Gastrocnemius medialis (tissue), 4 donors: ENCODE data around the gene DHDH. TPM values are rescaled to one million over a fixed set of nuclear protein-coding genes. Genes with fewer than 3 reads are reported as not detected.

Experiments
- ATAC-seq, 2 donors: fragments of 150-250 bp; one replicate each; pipeline ENCODE4 v1.9.1; 2016
- DNase-seq, 2 donors: peaks; one replicate each; pipeline ENCODE4 v3.0.0-alpha.2; 2019
- H3K27ac ChIP-seq, 4 donors: fragments of 200-600 bp; sonication (generic); 1 replicate in 1 of 4; 2 replicates in 3 of 4; pipeline ENCODE4 v1.5.1; 2016 to 2018; ENCODE audit warnings: mild to moderate bottlenecking in 2 of 4, moderate library complexity in 1 of 4
- H3K27me3 ChIP-seq, 3 donors: fragments of 200-600 bp; sonication (generic) in 2 of 3; 1 replicate in 1 of 3; 2 replicates in 2 of 3; pipeline versions ENCODE4 v1.5.1 to v1.6.0; 2016 to 2019; ENCODE audit warnings: mild to moderate bottlenecking in 1 of 3, moderate library complexity in 1 of 3
- H3K36me3 ChIP-seq, 2 donors: fragments of 200-600 bp; sonication (generic) in 1 of 2; one replicate each; pipeline ENCODE4 v1.5.1; 2017 to 2018
- H3K4me1 ChIP-seq, 2 donors: fragments of 200-600 bp; sonication (generic) in 1 of 2; one replicate each; pipeline ENCODE4 v1.5.1; 2016 to 2017; ENCODE audit warnings: mild to moderate bottlenecking in 2 of 2
- H3K4me3 ChIP-seq, 4 donors: fragments of 200-600 bp; sonication (generic) in 3 of 4; 1 replicate in 1 of 4; 2 replicates in 3 of 4; pipeline ENCODE4 v1.5.1; 2016 to 2019; ENCODE audit warnings: mild to moderate bottlenecking in 2 of 4
- H3K9me3 ChIP-seq, 3 donors: fragments of 200-600 bp; sonication (generic) in 2 of 3; 1 replicate in 1 of 3; 2 replicates in 2 of 3; pipeline ENCODE4 v1.5.1; 2016 to 2019
- CTCF ChIP-seq, 5 experiments: fragments of 450-650 bp in 3 of 5; fragments of 200-600 bp in 2 of 5; sonication (generic) in 2 of 5; IDR thresholded peaks in 4 of 5; conservative IDR thresholded peaks in 1 of 5; 1 replicate in 4 of 5; 2 replicates in 1 of 5; pipeline ENCODE4 v1.5.1; 2016 to 2019; ENCODE audit warnings: antibody characterized with exemption in 5 of 5, mild to moderate bottlenecking in 3 of 5, moderate library complexity in 3 of 5
- POLR2A ChIP-seq, 2 donors: fragments of 450-650 bp; IDR thresholded peaks; one replicate each; pipeline ENCODE4 v1.6.1; 2017; ENCODE audit warnings: antibody characterized with exemption in 2 of 2, mild to moderate bottlenecking in 2 of 2, moderate library complexity in 2 of 2
- in situ Hi-C, 4 donors: fragments of 200-750 bp; cut with MboI; loops; one replicate each; pipeline versions ENCODE4 v1.15.0 to v1.8.0; 2017; ENCODE audit warnings: low sequenced_read_pairs in 4 of 4
- intact Hi-C: fragments of 100-400 bp; cut with DNase I; formaldehyde crosslinking; loops from one replicate; pipeline ENCODE4 v1.15.1; 2023; ENCODE audit warnings: low total_unique reads
- total RNA-seq, 4 donors: library from RNA; depleted of rRNA; stranded (reverse); fragments of >200 nt; gene quantifications; one replicate each; pipeline versions ENCODE4 v1.1.0 to v1.2.3, GENCODE V29; 2016

The DHDH gene
- total RNA-seq, 4 donors from 2014 or later: not detected

DNA sequence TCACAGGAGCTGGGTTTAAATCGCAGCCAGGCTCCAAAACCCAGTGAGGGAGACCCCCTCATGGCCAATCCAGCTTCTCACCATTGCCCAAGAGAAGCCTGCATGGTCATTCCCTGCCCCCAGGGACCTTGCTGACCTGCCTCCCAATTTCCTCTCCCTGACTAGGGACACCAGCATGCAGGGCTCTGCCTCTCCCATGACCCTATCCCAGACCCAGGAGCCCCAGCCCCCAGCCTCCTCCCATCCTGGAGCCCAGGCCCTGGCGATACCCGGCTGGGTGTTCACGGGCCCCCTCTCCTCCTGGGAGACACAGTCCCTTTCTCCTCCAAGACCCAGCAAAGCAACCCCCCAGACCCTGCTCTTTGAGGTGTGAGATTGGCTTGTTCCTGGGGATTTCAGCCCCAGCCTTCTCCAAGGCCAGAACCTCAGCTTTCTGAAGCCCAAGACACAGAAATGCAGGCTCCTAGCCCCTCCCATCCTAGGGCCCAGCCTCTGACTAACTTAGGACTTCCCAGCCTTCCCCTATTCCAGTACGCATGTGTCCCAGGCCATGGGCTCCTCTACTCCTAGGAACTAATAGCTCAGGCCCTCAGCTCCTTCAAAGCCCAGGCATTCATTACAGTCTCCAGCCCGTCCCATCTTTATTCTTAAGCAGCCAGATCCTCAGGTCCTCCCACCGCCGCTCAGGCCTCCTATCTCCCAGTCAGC, 58.5 kb downstream of the DHDH start:
- no peaks in the 10 kb centered on the region for H3K27me3 ChIP-seq
- in situ Hi-C loops: no loop called here
- peak; percentile 27 to 49 for ATAC-seq

DNA sequence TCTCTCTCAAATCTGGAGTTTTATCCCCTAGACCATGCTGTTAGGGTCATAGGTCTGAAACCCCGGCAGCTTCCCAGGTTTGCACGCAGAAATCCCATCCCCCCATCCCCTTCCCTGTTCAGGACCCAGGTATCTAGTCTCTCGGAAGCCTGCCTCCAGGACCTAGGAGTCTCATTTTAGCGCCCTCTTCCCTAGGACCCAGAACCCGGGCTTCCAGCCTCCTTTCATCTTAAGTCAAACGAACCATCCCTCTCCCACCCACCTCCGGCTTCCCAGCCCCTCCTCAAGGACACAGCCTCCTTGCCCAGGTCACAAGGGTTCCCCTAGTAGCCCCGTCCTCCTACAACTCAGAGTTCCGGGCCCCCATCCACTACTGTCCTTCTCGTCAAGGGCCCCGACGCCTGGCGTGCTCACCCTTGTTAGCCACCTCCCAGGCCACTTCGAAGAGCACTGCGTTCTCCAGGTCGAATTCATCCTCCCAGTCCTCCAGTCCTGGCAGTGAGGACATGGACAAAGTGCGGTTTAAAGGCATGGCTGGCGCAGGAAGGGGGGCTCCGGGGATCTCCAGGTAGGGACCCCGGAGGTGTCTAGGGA, 59.2 kb downstream of the DHDH start:
- no peaks in the 10 kb centered on the region for H3K9me3 ChIP-seq
- H3K27me3 ChIP-seq: no peaks in the 10 kb centered on the region
- H3K4me1 ChIP-seq: peaks cover 51% of the 10 kb centered on the region in 2 donors
- ATAC-seq (peak in 1 of 2 donors; percentile 2), DNase-seq (no peak)
- peak overlapping the region; percentile 93 to 100 (median 99) for H3K27ac ChIP-seq
- in situ Hi-C loops: no loop called here
- H3K4me3 ChIP-seq: peak overlapping the region; percentile 75 to 99 (median 84)
- TF ChIP-seq POLR2A (IDR thresholded peaks at IDR 0.05) (no peak), CTCF (IDR thresholded peaks at IDR 0.05 in 4 of 5, conservative IDR thresholded peaks at IDR 0.05 in 1 of 5) (no peak)
- intact Hi-C loops: loop anchor here (1.0 to 10.0 kb wide), 7 partner anchors 27 to 822 kb away; partner anchors contain the start of genes EMP3, FTL, FUZ and KCNA7
- H3K36me3 ChIP-seq: peaks cover 0 to 15% of the 10 kb centered on the region in 2 donors

More for the DNA sequence above, 58.5 kb downstream of the DHDH start:
- no peak for TF ChIP-seq CTCF (IDR thresholded peaks at IDR 0.05 in 4 of 5, conservative IDR thresholded peaks at IDR 0.05 in 1 of 5)
- peak; percentile 70 to 79 for TF ChIP-seq POLR2A (IDR thresholded peaks at IDR 0.05)
- Histone ChIP-seq H3K27ac (peak overlapping the region; percentile 93 to 100 (median 99)), H3K9me3 (no peaks in the 10 kb centered on the region), H3K36me3 (peaks cover 0 to 22% of the 10 kb centered on the region in 2 donors), H3K4me1 (peaks cover 51 to 56% of the 10 kb centered on the region in 2 donors), H3K4me3 (peak overlapping the region; percentile 75 to 99 (median 84))
- peak; percentile 77 to 83 for DNase-seq
- intact Hi-C loops: loop anchor here (1.0 to 10.0 kb wide), 7 partner anchors 80 to 823 kb away; partner anchors contain the start of genes EMP3, FUZ, KCNA7 and MED25

GRCh38 chr19:48993175-48994034, 59.9 kb downstream of the DHDH start, which contains the start of the genes GYS1 and RUVBL2:
Gene GYS1 (minus strand): TSS chr19:48993309. CDS start chr19:48993112, 197 bp downstream.
Gene RUVBL2 (plus strand): TSS chr19:48993887. CDS start chr19:48993912, 25 bp downstream.
- intact Hi-C loops: loop anchor here (1.0 to 10.0 kb wide), 7 partner anchors 28 to 821 kb away; partner anchors contain the start of genes EMP3, FTL, FUZ and KCNA7
- in situ Hi-C loops: no loop called here

More at GRCh38 chr19:48993175-48994034, 59.9 kb downstream of the DHDH start, which contains the start of the genes GYS1 and RUVBL2:
- Histone ChIP-seq H3K9me3 (no peaks in the 10 kb centered on the region), H3K4me3 (peak within 1 kb of the TSS; percentile 75 to 99 (median 84)), H3K36me3 (peaks cover 0 to 8% of the 10 kb centered on the region in 2 donors), H3K27me3 (no peaks in the 10 kb centered on the region), H3K4me1 (peaks cover 44 to 51% of the 10 kb centered on the region in 2 donors), H3K27ac (peak within 1 kb of the TSS; percentile 93 to 100 (median 99))
- ATAC-seq: peak; percentile 73 to 75
- peak; percentile 98 to 99 (median 99) for TF ChIP-seq CTCF (IDR thresholded peaks at IDR 0.05 in 4 of 5, conservative IDR thresholded peaks at IDR 0.05 in 1 of 5)
- TF ChIP-seq POLR2A (IDR thresholded peaks at IDR 0.05): peak; percentile 98 to 99
- DNase-seq: peak; percentile 98 to 100
